H1 (cell line): ENCODE results near the gene IP6K3.

Experiments
- CTCF ChIP-seq, 3 experiments: IDR thresholded peaks; 1 replicate in 2 of 3; 2 replicates in 1 of 3; pipeline versions ENCODE4 v1.5.1 to v1.6.1; 2011; ENCODE audit warnings: low read length in 3 of 3, mild to moderate bottlenecking in 3 of 3, inconsistent platforms in 2 of 3, low read depth in 1 of 3, moderate library complexity in 1 of 3; ENCODE audit not compliant: insufficient read depth in 1 of 3; ENCODE audit errors: control extremely low read depth in 1 of 3
- RAD21 ChIP-seq, 2 experiments: IDR thresholded peaks in 1 of 2; conservative IDR thresholded peaks in 1 of 2; 2 replicates each; pipeline ENCODE4 v1.6.1; 2011; ENCODE audit warnings: low read depth in 2 of 2, low read length in 2 of 2, improper control_type of control experiment in 1 of 2, inconsistent platforms in 1 of 2, mild to moderate bottlenecking in 1 of 2, moderate library complexity in 1 of 2
- RBBP5 ChIP-seq: IDR thresholded peaks from 2 replicates; pipeline ENCODE4 v1.7.1; 2012; ENCODE audit warnings: low read depth, mild to moderate bottlenecking, inconsistent platforms, low read length, moderate library complexity, borderline replicate concordance

DNA sequence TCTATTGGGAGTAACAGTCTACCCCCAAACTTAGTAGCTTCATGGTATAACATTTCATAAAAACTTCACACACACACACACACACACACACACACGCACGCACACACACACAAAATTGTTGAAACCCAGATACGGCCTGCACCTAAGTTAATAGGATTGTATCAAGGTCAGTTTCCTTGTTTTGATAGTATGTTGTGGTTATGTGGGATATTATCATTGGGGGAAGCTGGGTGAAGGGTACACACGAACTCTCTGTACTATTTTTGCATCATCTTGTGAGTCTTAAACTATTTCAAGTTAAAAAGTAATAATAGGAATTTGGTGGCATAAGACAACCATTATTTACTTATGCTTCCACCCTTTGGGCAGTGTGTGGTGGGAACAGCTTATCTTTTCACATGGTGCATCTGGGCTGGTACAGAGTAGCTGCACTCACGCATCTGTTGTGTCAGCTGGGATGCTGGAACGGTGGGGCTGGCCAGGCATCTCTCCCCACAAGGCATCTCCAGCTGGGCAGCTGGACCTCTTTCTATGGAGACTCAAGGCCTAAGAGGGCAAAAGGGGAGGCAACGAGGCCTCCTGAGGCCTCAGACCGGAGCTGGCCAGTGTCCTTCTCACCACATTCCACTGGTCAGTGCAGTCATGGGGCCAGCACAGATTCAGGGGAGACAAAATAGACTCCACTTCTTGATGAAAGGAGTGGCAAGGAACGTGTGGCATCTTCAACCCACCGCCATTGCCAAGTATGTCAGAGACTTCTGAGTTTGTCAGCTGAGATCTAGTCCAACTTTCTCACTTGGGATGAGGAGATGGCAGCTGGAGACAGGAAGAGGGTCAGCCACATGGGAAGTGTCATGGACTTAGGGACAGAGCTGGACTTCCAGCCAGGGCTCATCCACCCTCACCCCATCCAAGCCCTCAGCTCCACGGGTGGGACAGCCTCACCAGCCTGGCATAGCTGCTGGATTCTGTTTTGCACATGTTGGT is 20.5 kb upstream of the IP6K3 start:
- TF ChIP-seq CTCF (IDR thresholded peaks at IDR 0.05; ENCODE audit: control extremely low read depth in 1 of 3, insufficient read depth in 1 of 3, low read depth in 1 of 3, low read length in 3 of 3) (no peak), RAD21 (IDR thresholded peaks at IDR 0.05 in 1 of 2, conservative IDR thresholded peaks at IDR 0.05 in 1 of 2; ENCODE audit: low read depth in 2 of 2, low read length in 2 of 2) (no peak), RBBP5 (no peak)
